ENCODE results near the gene TUNAR. TPM values are rescaled to one million over a fixed set of nuclear protein-coding genes. Genes with fewer than 3 reads are reported as not detected.

The TUNAR gene
- total RNA-seq, 1 experiment from 2014 or later: not detected

GRCh38 chr14:95887351-95887750, 10.7 kb downstream of the TUNAR start:
- no peaks in the 10 kb centered on the region for H3K4me1 ChIP-seq
- H3K4me3 ChIP-seq: no peak overlapping the region
- no peak overlapping the region for H3K27ac ChIP-seq
- H3K9me3 ChIP-seq (replicated peaks): no peaks in the 10 kb centered on the region
- no peak for DNase-seq
- no peaks in the 10 kb centered on the region; the same call in 1 of the 2 replicates for H3K27me3 ChIP-seq
- no peaks in the 10 kb centered on the region for H3K36me3 ChIP-seq

GRCh38 chr14:95889236-95889979, 12.8 kb downstream of the TUNAR start:
- DNase-seq: no peak

GRCh38 chr14:95891742-95892141, 15.1 kb downstream of the TUNAR start:
- no peak overlapping the region for H3K27ac ChIP-seq
- H3K36me3 ChIP-seq: no peaks in the 10 kb centered on the region
- H3K4me1 ChIP-seq: no peaks in the 10 kb centered on the region
- H3K9me3 ChIP-seq (replicated peaks): no peaks in the 10 kb centered on the region
- H3K4me3 ChIP-seq: no peak overlapping the region
- no peak for DNase-seq
- peaks cover 5% of the 10 kb centered on the region for H3K27me3 ChIP-seq

More at GRCh38 chr14:95889236-95889979, 12.8 kb downstream of the TUNAR start:
- Histone ChIP-seq H3K4me1 (no peaks in the 10 kb centered on the region), H3K36me3 (no peaks in the 10 kb centered on the region), H3K27me3 (no peaks in the 10 kb centered on the region; the same call in 1 of the 2 replicates), H3K9me3 (replicated peaks) (no peaks in the 10 kb centered on the region), H3K27ac (no peak overlapping the region), H3K4me3 (no peak overlapping the region)

GRCh38 chr14:95892142-95892541, 15.5 kb downstream of the TUNAR start:
- H3K4me3 ChIP-seq: no peak overlapping the region
- no peaks in the 10 kb centered on the region for H3K9me3 ChIP-seq (replicated peaks)
- H3K36me3 ChIP-seq: no peaks in the 10 kb centered on the region
- no peak overlapping the region for H3K27ac ChIP-seq
- peaks cover 5% of the 10 kb centered on the region for H3K27me3 ChIP-seq
- no peak for DNase-seq
- no peaks in the 10 kb centered on the region for H3K4me1 ChIP-seq

- no peak overlapping the region for H3K27ac ChIP-seq
- H3K4me1 ChIP-seq: no peaks in the 10 kb centered on the region
- no peaks in the 10 kb centered on the region for H3K36me3 ChIP-seq
- peaks cover 5% of the 10 kb centered on the region for H3K27me3 ChIP-seq
- no peaks in the 10 kb centered on the region for H3K9me3 ChIP-seq (replicated peaks)
- H3K4me3 ChIP-seq: no peak overlapping the region
- DNase-seq: no peak
Observed at GRCh38 chr14:95895720-95896119, 19.1 kb downstream of the TUNAR start.

- no peak overlapping the region for H3K4me3 ChIP-seq
- no peaks in the 10 kb centered on the region for H3K4me1 ChIP-seq
- H3K36me3 ChIP-seq: no peaks in the 10 kb centered on the region
- H3K27ac ChIP-seq: no peak overlapping the region
- no peaks in the 10 kb centered on the region for H3K9me3 ChIP-seq (replicated peaks)
- no peak for DNase-seq
- H3K27me3 ChIP-seq: peaks cover 5% of the 10 kb centered on the region; the same call in 1 of the 2 replicates
Observed at GRCh38 chr14:95896498-95897135, 20.0 kb downstream of the TUNAR start.

GRCh38 chr14:95897280-95897679, 20.6 kb downstream of the TUNAR start:
- Histone ChIP-seq H3K36me3 (no peaks in the 10 kb centered on the region), H3K9me3 (replicated peaks) (no peaks in the 10 kb centered on the region), H3K4me1 (no peaks in the 10 kb centered on the region), H3K27ac (no peak overlapping the region), H3K4me3 (no peak overlapping the region), H3K27me3 (peaks cover 5% of the 10 kb centered on the region; the same call in 1 of the 2 replicates)
- DNase-seq: no peak

- no peak overlapping the region for H3K27ac ChIP-seq
Observed at GRCh38 chr14:95901054-95901453, 24.4 kb downstream of the TUNAR start.

GRCh38 chr14:95902273-95902826, 25.7 kb downstream of the TUNAR start:
- H3K4me3 ChIP-seq: no peak overlapping the region
- H3K9me3 ChIP-seq (replicated peaks): no peaks in the 10 kb centered on the region
- H3K36me3 ChIP-seq: no peaks in the 10 kb centered on the region
- H3K27ac ChIP-seq: no peak overlapping the region
- no peaks in the 10 kb centered on the region; the same call in 1 of the 2 replicates for H3K27me3 ChIP-seq
- no peak for DNase-seq
- no peaks in the 10 kb centered on the region for H3K4me1 ChIP-seq

More at GRCh38 chr14:95901054-95901453, 24.4 kb downstream of the TUNAR start:
- no peak overlapping the region for H3K4me3 ChIP-seq
- no peaks in the 10 kb centered on the region; the same call in 1 of the 2 replicates for H3K27me3 ChIP-seq
- no peak for DNase-seq
- H3K36me3 ChIP-seq: no peaks in the 10 kb centered on the region
- no peaks in the 10 kb centered on the region for H3K4me1 ChIP-seq
- no peaks in the 10 kb centered on the region for H3K9me3 ChIP-seq (replicated peaks)

- Histone ChIP-seq H3K27me3 (no peaks in the 10 kb centered on the region; the same call in 1 of the 2 replicates), H3K4me3 (no peak overlapping the region), H3K4me1 (no peaks in the 10 kb centered on the region), H3K36me3 (no peaks in the 10 kb centered on the region), H3K9me3 (replicated peaks) (no peaks in the 10 kb centered on the region), H3K27ac (no peak overlapping the region)
- DNase-seq: no peak
Observed at GRCh38 chr14:95903165-95903564, 26.5 kb downstream of the TUNAR start.

- no peaks in the 10 kb centered on the region; the same call in 1 of the 2 replicates for H3K27me3 ChIP-seq
Observed at GRCh38 chr14:95903616-95904107, 27.0 kb downstream of the TUNAR start.

GRCh38 chr14:95906591-95906990, 30.0 kb downstream of the TUNAR start:
- H3K27me3 ChIP-seq: no peaks in the 10 kb centered on the region
- DNase-seq: no peak
- H3K4me3 ChIP-seq: no peak overlapping the region

More at GRCh38 chr14:95903616-95904107, 27.0 kb downstream of the TUNAR start:
- Histone ChIP-seq H3K9me3 (replicated peaks) (no peaks in the 10 kb centered on the region), H3K36me3 (no peaks in the 10 kb centered on the region), H3K4me3 (no peak overlapping the region), H3K4me1 (no peaks in the 10 kb centered on the region), H3K27ac (no peak overlapping the region)
- DNase-seq: no peak

GRCh38 chr14:95910628-95911027, 34.0 kb downstream of the TUNAR start:
- no peak for DNase-seq
- H3K27me3 ChIP-seq: 0 out of 2 replicates have a peak, but pooled peaks cover 2% of the 10 kb centered on the region
- no peak overlapping the region for H3K4me3 ChIP-seq
- H3K4me1 ChIP-seq: no peaks in the 10 kb centered on the region
- no peaks in the 10 kb centered on the region for H3K9me3 ChIP-seq (replicated peaks)
- H3K36me3 ChIP-seq: no peaks in the 10 kb centered on the region
- no peak overlapping the region for H3K27ac ChIP-seq

More at GRCh38 chr14:95906591-95906990, 30.0 kb downstream of the TUNAR start:
- Histone ChIP-seq H3K36me3 (no peaks in the 10 kb centered on the region), H3K27ac (no peak overlapping the region), H3K4me1 (no peaks in the 10 kb centered on the region), H3K9me3 (replicated peaks) (no peaks in the 10 kb centered on the region)

- Histone ChIP-seq H3K27me3 (0 out of 2 replicates have a peak, but pooled peaks cover 2% of the 10 kb centered on the region), H3K4me1 (no peaks in the 10 kb centered on the region), H3K36me3 (no peaks in the 10 kb centered on the region), H3K4me3 (no peak overlapping the region), H3K27ac (no peak overlapping the region), H3K9me3 (replicated peaks) (no peaks in the 10 kb centered on the region)
- no peak for DNase-seq
Observed at GRCh38 chr14:95911456-95911855, 34.8 kb downstream of the TUNAR start.

- 0 out of 2 replicates have a peak, but pooled peaks cover 2% of the 10 kb centered on the region for H3K27me3 ChIP-seq
- H3K4me3 ChIP-seq: no peak overlapping the region
- H3K36me3 ChIP-seq: no peaks in the 10 kb centered on the region
- H3K4me1 ChIP-seq: no peaks in the 10 kb centered on the region
- no peaks in the 10 kb centered on the region for H3K9me3 ChIP-seq (replicated peaks)
- H3K27ac ChIP-seq: no peak overlapping the region
- no peak for DNase-seq
Observed at GRCh38 chr14:95915330-95915729, 38.7 kb downstream of the TUNAR start.
